ENCODE measurements around the gene GH1. TPM values are rescaled to one million over a fixed set of nuclear protein-coding genes. Genes with fewer than 3 reads are reported as not detected.
"Not testable (repeated sequence)": the region's sequence is repeated elsewhere in the genome, so short reads cannot be mapped to it uniquely, and the experiment has no call there.

Gene GH1
- total RNA-seq, 1 experiment from 2014 or later = not detected

- BruUV-seq (replicated peaks); H3K9me3 ChIP-seq (ENCODE audit: control insufficient read depth in 1 of 2, insufficient read depth in 1 of 2, low read depth in 1 of 2, low read length in 2 of 2); H2AFZ ChIP-seq (ENCODE audit: low read depth, low read length, poor library complexity, severe bottlenecking); H3K79me2 ChIP-seq (ENCODE audit: insufficient read depth, low read length); DNase-seq (ENCODE audit: low read depth, low spot score); intact Hi-C loops (cut with micrococcal nuclease); POLR2A ChIA-PET; H3K4me2 ChIP-seq (ENCODE audit: low read length); H3K9ac ChIP-seq (ENCODE audit: low read length); H3K4me3 ChIP-seq (replicated peaks in 1 of 2; ENCODE audit: low read depth in 1 of 2, low read length in 2 of 2); H3K27ac ChIP-seq (ENCODE audit: low read depth, low read length); RAD21 ChIA-PET (ENCODE audit: low non-redundant PET in 1 of 2, low total read pairs in 2 of 2, uncharacterized antibody in 2 of 2, unreplicated experiment in 2 of 2); H3K9me2 ChIP-seq (ENCODE audit: insufficient read depth); H3K27me3 ChIP-seq (ENCODE audit: insufficient read depth, low read length); H3K36me3 ChIP-seq (ENCODE audit: control insufficient read depth in 1 of 2, insufficient read depth in 2 of 2, low read length in 2 of 2); H4K20me1 ChIP-seq (ENCODE audit: insufficient read depth); H3K4me1 ChIP-seq (ENCODE audit: control insufficient read depth in 1 of 2, insufficient read depth in 2 of 2, low read length in 2 of 2): not testable (repeated sequence)
- CTCF ChIA-PET = interaction anchor here (1.2 kb wide), 1 partner anchor 22 kb away, joined by 3 read pairs; the partner anchor contains the start of gene GH1
- peak; percentile 80 for ATAC-seq
Measured at GRCh38 chr17:63896524-63897354, 21.9 kb downstream of the GH1 start, which contains the start of gene CSH1. CSH1 (minus strand) TSS chr17:63896574; CDS start chr17:63896511, 63 bp downstream.

- H3K9me2 ChIP-seq (ENCODE audit: insufficient read depth); H3K4me3 ChIP-seq (replicated peaks in 1 of 2; ENCODE audit: low read depth in 1 of 2, low read length in 2 of 2); H3K4me2 ChIP-seq (ENCODE audit: low read length); H3K79me2 ChIP-seq (ENCODE audit: insufficient read depth, low read length); H2AFZ ChIP-seq (ENCODE audit: low read depth, low read length, poor library complexity, severe bottlenecking); H3K36me3 ChIP-seq (ENCODE audit: control insufficient read depth in 1 of 2, insufficient read depth in 2 of 2, low read length in 2 of 2); DNase-seq (ENCODE audit: low read depth, low spot score); POLR2A ChIA-PET; ATAC-seq; intact Hi-C loops (cut with micrococcal nuclease); H3K9ac ChIP-seq (ENCODE audit: low read length); H3K27me3 ChIP-seq (ENCODE audit: insufficient read depth, low read length); H4K20me1 ChIP-seq (ENCODE audit: insufficient read depth); RAD21 ChIA-PET (ENCODE audit: low non-redundant PET in 1 of 2, low total read pairs in 2 of 2, uncharacterized antibody in 2 of 2, unreplicated experiment in 2 of 2); H3K27ac ChIP-seq (ENCODE audit: low read depth, low read length); H3K4me1 ChIP-seq (ENCODE audit: control insufficient read depth in 1 of 2, insufficient read depth in 2 of 2, low read length in 2 of 2); BruUV-seq (replicated peaks); H3K9me3 ChIP-seq (ENCODE audit: control insufficient read depth in 1 of 2, insufficient read depth in 1 of 2, low read depth in 1 of 2, low read length in 2 of 2); CTCF ChIA-PET: not testable (repeated sequence)
Measured at GRCh38 chr17:63894821-63895220, 23.8 kb downstream of the GH1 start.

GRCh38 chr17:63894021-63894420 is 24.6 kb downstream of the GH1 start:
- CTCF ChIA-PET = interaction anchor here (1.2 to 1.5 kb wide), 3 partner anchors 10 to 28 kb away, joined by 4 to 5 read pairs (median 4); no protein-coding TSS in a partner anchor
- H3K9me2 ChIP-seq (ENCODE audit: insufficient read depth); H2AFZ ChIP-seq (ENCODE audit: low read depth, low read length, poor library complexity, severe bottlenecking); H3K9me3 ChIP-seq (ENCODE audit: control insufficient read depth in 1 of 2, insufficient read depth in 1 of 2, low read depth in 1 of 2, low read length in 2 of 2); BruUV-seq (replicated peaks); RAD21 ChIA-PET (ENCODE audit: low non-redundant PET in 1 of 2, low total read pairs in 2 of 2, uncharacterized antibody in 2 of 2, unreplicated experiment in 2 of 2); H3K4me1 ChIP-seq (ENCODE audit: control insufficient read depth in 1 of 2, insufficient read depth in 2 of 2, low read length in 2 of 2); H3K79me2 ChIP-seq (ENCODE audit: insufficient read depth, low read length); H3K4me3 ChIP-seq (replicated peaks in 1 of 2; ENCODE audit: low read depth in 1 of 2, low read length in 2 of 2); DNase-seq (ENCODE audit: low read depth, low spot score); H3K4me2 ChIP-seq (ENCODE audit: low read length); H3K27me3 ChIP-seq (ENCODE audit: insufficient read depth, low read length); intact Hi-C loops (cut with micrococcal nuclease); POLR2A ChIA-PET; H3K36me3 ChIP-seq (ENCODE audit: control insufficient read depth in 1 of 2, insufficient read depth in 2 of 2, low read length in 2 of 2); H3K9ac ChIP-seq (ENCODE audit: low read length); H3K27ac ChIP-seq (ENCODE audit: low read depth, low read length); H4K20me1 ChIP-seq (ENCODE audit: insufficient read depth); ATAC-seq: not testable (repeated sequence)
